Fibroblast of skin of scalp (primary cell): ENCODE data around the gene FOXS1.
"Not testable (repeated sequence)": the region's sequence is repeated elsewhere in the genome, so short reads cannot be mapped to it uniquely, and the experiment has no call there.

Experiments used
- DNase-seq: peaks from one replicate; pipeline ENCODE4 v3.0.0-alpha.2; 2013

The FOXS1 gene

GRCh38 chr20:31820228-31820627, 25.2 kb downstream of the FOXS1 start:
- no peak for DNase-seq

- no peak for DNase-seq
These were observed 26.2 kb downstream of the FOXS1 start, which contains the start of gene MYLK2 for GRCh38 chr20:31819083-31819784. MYLK2 (plus strand) TSS chr20:31819356; CDS start chr20:31819581, 225 bp downstream.

- DNase-seq: no peak
These were observed 27.0 kb downstream of the FOXS1 start for GRCh38 chr20:31818376-31818908.

GRCh38 chr20:31817461-31817860, 27.9 kb downstream of the FOXS1 start:
- no peak for DNase-seq

GRCh38 chr20:31816221-31816620, 29.2 kb downstream of the FOXS1 start:
- DNase-seq: no peak

- no peak for DNase-seq
These were observed 29.8 kb downstream of the FOXS1 start for GRCh38 chr20:31815408-31816188.

- not testable (repeated sequence) for DNase-seq
These were observed 31.3 kb downstream of the FOXS1 start for GRCh38 chr20:31814142-31814541.

- no peak for DNase-seq
These were observed 31.8 kb downstream of the FOXS1 start for GRCh38 chr20:31813611-31814010.

GRCh38 chr20:31811796-31812728, 33.3 kb downstream of the FOXS1 start:
- DNase-seq: peak; percentile 75

GRCh38 chr20:31811198-31811597, 34.2 kb downstream of the FOXS1 start:
- DNase-seq: no peak

- peak; percentile 80 for DNase-seq
These were observed 35.7 kb downstream of the FOXS1 start for GRCh38 chr20:31809661-31810060.

GRCh38 chr20:31808481-31808880, 36.9 kb downstream of the FOXS1 start:
- no peak for DNase-seq

- no peak for DNase-seq
These were observed 38.6 kb downstream of the FOXS1 start for GRCh38 chr20:31806564-31807355.

GRCh38 chr20:31803552-31804291, 41.7 kb downstream of the FOXS1 start:
- DNase-seq: no peak

GRCh38 chr20:31801508-31801907, 43.9 kb downstream of the FOXS1 start:
- no peak for DNase-seq

- no peak for DNase-seq
These were observed 48.0 kb downstream of the FOXS1 start for GRCh38 chr20:31797364-31797763.
